NCI-H446 treated with DMSO at 0.1 percent for 48 hours (cell line): ENCODE results near the gene CHCHD6.

Experiments used
- DNase-seq: peaks from one replicate; lab custom pipeline; 2025; lab: John Stamatoyannopoulos, UW

CHCHD6 gene

DNA sequence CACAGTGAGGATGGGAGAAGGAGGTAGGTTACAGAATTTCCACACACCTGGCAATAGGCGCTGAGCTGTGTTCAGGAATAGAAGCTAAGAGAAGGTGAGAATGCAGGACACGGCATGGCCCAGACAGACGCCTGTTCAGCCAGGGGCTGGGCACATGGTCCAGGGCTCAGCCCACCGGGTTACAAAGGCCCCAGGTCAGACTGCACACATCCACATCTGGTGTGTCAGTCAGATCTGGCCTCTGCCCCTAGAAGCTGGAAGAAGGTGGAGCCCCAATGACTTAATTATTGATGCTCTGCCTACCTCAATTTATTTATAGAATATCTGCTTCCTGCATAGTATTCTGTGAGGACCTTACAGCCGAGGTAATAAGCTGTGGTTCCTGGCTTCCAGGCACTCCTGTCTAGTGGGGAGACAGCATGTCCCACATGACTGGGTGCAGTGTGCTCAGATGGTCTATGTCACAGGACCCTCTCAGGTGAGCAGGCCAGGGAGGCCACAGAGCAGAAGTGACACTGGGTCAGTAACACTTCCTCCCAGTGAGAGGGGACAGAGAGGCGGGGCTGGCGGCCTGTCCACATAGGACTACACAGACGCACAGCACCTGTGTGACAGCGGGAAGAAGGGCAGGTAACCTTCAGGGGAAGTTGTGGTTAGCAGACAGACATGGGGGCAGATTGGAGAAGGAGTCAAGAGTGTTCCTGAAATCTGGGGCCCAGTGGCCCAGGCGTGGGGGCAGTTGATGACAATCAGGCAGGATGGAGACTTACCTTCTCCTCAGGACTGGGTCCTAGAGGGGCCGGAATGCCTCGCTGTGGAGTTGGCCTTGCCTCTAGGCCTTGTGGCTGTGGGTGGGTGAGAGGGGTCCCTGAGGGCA lies 240.3 kb downstream of the CHCHD6 start:
- no peak for DNase-seq

DNA sequence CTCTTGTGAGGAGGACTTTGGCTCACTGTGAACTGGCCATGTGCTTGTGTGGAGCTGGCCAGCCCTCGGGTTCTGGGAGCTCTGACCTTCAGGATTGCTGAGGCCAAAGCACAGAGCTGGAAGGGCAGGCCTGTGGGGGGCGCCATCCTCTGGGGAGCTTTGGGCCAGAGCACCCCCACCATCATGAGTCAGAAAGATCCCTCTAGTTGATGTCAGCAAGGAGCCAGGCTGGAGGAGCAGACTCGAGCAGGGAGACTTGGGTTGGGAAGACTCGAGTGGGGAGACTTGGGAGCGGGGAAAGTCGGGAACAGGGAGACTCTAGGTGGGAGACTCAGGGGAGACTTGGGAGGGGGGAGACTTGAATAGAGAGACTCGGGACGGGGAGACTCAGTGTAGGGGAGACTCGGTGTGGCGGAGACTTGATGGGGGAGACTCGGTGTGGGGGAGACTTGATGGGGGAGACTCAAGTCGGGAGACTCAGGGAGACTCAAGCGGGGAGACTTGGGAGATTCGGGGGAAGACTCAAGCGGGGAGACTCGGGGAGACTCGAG lies 241.2 kb downstream of the CHCHD6 start:
- DNase-seq, result no peak

DNA sequence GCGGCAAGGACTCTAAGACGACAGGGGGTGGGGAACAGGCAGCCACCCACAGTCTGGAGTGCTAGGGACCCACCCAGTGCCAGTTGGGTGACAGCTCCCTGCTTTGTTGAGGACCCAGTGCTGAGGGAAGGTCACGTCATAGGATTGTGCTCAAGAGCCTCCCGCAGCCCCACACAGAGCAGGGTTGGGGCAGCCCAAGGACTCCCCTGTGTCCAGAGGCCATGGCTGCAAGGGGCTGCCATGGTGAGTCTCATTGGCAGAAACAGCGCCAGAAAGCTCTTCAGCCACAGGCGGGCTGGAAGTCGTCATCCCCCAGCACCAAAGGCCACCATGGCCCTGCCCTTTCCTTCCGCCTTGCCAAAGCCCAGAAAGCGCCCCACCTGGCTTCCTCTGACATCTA lies 241.9 kb downstream of the CHCHD6 start:
- no peak for DNase-seq

DNA sequence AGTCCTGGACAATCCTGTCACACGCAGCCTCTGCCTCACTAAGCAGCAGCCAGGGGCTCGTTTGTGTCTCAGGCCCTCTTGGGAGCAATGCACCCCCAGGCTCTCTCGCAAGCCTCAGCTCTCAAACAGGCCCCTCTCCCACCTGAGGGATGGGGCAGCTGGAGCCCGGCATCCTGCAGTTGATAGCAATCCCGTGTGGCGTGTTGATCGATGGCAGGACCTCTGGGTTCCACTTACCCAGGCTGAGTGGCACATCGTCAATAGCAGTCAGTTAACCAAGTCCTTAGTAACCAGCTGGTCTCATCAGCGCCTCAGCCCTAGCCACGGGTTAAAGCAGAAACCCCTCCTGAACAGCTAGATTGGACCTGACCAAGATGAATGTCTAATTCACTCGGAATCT lies 242.4 kb downstream of the CHCHD6 start:
- no peak for DNase-seq

DNA sequence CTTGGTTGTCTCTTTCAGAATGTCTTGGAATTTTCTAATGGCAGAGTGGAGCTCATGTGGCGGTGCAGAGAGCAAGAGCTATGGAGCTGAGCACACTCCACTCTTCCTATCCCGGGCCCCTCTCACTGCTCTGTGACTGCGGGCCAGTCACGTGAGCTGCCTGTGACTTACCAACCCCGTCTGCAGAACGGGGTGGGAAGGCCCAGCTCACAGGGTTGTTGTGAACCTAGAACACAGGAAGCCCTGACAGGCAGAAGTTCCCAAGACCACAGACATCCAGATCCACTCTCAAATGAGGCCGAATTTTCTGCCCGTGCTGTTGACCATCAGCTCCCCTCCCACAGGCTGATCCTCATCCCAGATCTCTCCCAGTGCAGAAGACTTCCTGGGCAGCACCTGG lies 243.4 kb downstream of the CHCHD6 start:
- DNase-seq, result no peak

DNA sequence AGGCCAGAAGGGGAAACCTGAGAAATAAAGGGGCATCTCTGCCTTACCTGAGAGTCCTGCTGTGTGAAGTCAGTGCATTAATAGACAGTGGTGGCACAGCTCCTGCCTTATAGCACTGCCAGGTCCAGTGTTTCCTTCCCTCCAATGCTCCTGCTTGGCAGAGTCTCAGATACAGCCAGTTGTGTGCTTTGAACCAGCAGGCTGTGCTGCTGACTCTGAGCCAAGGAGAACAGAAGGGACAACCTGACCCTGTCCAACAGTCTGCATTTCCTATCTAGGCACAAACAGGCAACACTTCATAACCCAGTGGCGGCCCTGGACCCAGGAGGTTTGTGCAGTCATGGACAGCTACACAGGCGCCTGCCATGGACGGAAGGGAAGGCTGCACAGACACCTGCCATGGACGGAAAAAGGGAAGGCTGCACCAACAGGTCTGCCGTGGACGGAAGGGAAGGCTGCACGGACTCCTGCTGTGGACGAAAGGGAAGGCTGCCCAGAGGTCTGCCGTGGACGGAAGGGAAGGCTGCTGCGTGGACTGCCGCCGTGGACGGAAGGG lies 245.0 kb downstream of the CHCHD6 start:
- DNase-seq, result peak; percentile 60

DNA sequence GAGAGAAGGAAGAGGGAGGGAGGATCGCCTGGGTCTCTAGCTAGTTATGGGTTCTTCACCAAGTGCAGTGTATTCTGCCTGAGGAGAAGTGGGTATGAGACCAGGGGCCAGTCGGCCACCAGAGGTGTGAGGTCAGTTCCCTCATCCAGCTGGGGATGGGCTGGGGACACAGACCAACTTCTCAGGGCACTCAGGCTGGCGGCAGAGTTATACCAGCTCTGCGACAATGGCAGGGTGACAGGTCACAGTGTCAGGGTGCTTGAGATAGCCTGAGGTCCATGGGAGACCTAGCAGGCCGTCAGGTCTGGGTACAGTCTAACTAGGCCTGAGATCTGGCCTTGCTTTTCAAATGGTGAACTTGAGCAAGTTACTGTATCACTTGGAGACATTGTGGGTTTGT lies 247.5 kb downstream of the CHCHD6 start:
- DNase-seq, result no peak

DNA sequence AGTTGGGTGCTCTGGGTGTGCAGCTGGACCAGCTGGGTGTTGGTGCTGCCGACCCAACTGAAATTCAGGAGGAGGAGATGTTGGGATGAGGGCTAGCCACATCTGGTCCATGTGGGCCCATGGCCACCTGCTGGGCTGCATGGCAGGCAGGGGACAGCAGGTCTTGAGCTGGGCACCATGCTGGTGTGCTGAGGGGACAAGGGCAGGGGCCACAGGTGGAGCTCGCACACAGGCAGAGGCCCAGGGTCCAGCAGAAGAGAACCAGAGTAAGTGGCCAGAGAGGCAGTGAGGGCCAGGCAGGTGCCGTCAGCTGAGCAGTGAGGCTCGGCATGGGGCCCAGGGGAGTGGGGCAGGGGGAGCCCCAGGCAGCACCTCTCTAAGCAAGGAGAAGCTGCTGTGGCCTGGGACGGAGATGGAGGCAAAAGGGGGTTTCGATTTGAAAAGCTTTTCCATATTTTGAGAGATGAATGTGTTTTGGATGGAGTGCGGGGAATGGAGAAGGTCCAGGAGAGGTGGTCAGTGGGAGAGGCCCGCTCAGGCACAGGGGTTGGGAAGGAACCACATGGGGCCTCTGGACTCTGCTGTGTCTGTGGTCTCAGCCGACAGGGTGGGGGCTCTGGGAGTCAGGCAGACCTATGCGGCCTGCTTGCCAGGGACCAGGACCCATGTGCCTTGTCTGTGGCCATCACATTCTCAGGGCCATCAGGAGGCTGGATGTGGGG lies 248.4 kb downstream of the CHCHD6 start:
- no peak for DNase-seq

DNA sequence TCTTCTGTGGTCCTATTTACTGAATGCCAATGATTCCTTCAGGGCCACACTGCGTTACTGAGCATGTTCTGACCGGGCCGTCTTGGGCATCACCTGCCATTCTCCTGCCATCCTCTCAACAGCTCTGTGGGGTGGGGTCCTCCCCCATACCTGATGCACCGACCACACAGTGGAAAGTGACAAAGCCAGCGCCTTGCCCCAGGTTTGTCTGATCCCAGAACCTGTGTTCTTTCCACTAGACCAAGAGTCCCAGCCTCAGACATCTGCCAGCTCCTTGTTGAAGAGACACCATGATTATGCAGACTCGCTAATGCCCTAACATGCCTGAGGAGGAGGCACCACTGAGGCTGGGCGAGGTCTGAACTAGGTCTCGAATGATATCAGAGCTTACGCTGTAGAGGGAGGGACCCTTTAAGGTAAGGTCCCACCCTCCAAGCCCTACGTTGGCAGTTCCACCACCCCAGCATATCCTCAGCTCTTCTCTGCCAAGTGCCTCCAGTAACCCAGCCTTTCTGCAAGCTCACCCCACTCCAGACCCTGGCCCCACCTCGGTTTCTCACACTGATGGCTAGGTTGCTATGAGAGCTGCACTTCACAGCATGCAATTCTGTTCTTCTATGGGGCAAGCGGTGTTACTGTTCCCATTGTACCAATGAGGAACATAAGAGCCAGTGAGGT lies 249.1 kb downstream of the CHCHD6 start:
- DNase-seq, result no peak

DNA sequence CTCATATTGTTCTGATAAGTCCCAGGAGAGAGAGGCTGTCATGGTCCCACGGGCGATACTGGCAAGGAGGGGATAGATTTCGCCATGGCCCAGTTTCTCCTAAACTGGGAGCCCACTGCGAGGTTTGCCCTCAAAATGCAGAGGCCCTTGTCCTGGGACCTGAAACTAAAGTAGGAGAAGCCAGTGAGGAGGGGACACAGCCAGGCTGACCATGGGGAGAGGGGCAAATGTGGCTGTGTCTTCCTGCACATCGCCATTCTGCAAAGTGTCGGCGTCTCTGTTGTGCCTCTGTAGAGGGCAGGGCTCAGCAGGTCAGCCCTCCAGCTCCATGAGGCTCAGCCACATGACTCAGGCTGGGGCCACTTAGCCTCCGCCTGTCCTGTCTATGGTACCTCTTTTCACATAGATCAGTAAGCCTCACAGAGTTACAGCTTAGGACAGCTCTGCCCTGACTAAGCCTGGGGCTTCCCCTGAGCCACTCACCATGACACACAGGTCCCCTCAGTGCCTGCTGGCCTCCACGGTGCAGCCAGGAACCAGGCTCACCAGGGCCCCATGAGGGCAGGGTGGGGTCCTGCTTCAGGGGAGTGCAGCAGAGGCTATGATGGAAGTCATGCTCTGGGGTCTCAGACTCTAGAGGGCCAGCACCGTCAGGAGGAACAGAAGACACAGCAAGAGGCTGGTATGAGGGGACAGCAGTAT lies 250.3 kb downstream of the CHCHD6 start:
- no peak for DNase-seq

DNA sequence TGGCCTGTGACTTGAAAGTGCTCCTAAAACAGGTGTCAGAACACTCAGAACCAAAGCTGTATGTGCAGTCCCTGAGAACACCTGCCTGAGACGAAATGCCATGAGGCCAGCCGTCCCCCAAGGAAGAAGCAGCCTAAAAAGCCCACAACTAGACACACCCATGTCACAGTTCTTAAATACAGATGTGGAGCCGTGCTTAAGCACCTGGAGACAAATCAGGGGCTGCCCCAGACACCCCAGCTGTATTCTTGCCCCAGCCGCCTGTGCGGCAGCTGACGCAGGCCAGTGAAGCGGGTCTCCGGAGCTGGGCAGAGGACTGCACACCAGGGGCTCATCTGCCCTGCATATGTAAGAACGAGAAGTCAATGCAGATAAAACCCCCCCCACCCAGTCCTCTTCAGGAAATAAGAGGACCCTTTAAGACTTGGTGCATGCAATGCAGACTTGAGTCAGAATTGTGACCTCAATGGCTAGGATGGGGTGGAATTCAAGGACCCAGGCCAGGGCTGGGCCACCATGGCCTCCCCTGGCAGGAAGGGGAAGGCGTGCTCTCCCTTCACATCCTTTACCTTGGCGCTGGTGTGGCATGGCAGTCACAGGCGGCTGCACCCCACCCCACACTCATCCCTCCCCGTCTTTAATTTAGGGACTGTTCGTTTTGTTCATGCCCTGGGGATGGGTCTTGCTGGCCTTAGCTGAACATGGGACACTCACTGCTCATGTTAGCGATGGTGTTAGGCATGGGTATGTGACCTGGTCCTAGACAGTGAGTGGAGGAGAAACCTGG lies 251.2 kb downstream of the CHCHD6 start:
- DNase-seq, result no peak

DNA sequence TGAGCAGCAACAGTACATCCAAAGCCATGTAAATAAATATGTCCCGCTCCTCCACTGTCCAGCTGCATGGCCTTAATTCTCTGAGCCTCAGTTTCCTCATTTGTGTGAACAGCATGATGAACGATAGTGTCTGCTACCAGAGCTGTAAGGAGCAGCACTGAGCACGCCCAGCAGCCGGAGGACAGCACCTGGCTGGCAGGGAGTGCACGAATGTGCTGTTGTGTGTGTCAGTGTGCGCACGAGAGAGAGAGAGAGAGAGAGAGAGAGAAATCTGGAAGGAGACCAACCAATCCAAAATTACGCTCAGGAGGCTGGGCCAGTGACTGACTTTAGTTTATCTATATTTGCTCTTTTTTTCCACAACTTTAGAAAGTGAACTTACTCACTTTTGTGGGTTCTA lies 252.3 kb downstream of the CHCHD6 start:
- no peak for DNase-seq

DNA sequence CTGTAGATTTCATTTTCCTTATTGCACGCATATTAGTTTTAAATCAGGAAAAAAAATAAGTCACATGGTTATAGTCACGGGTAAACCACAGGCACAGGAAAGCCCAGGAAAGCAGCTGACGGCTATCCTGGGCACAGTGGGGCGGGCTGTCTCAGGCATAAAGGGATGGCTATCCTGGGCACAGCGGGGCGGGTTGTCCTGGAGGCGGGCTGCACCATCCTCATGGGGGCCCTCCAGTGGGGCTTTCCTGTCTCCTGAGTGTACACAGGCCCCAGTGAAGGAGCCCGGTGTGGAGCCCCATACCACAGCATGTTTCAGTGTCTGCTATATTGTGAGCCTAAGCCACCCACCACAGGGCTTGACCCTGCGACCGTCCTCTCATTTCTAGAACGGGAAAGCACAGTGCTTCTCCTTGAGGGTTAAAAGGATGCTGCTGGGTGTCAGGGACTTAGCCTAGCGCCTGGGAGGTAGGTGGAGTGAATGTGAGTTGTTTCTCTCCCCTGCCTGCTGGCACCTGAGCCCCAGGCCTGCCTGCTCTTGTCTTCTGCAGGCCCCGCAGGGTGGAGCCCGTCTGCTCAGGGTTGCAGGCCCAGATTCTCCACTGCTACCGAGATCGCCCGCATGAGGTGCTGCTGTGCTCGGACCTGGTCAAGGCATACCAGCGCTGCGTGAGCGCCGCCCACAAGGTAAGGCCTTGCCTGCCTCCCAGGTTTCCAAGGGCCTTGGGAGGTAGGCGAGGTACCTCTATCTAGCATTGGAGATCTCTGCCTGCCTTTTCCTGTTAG lies 253.0 kb downstream of the CHCHD6 start:
- DNase-seq, result no peak

DNA sequence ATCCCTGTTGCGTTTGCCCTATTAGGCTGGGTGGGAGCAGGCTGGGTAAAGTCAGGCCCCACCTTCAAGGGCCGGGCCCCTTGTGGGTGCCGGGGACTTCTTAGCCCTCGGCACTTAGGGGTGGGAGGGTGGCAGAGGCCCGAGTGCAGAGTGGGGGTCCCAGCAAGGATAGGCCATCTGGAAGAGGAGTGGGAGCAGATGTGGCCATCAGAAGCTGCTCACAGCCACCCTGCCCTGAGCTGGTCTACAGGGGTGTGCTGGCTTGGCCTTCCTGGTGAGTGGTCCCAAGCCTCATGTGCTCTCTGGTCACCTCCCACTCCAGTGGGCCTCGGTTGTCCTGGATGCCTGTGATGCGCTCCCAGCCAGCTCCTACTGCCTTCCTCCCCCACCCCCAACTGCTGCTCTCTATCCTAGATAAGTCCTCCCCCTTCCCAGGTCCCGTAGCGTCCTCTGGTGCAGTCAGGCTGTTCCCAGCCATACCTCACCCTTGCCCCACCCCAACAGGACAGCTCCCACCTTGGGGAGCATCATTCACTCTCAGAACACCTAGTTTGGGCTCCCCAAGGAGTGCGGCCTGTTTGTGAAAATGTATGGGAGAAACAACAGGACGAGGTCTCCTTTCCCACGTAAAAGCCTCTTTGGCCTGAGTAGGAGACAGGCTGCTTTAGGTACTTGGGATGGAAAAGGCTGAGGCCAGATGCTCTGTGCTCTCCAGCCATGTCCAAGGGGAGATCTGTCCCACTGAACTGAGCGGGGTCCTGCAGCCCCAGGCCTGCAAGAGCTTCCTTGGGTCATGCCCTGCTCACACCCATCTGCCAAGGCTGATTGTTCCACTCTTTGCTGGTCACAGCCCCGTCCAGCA lies 254.0 kb downstream of the CHCHD6 start:
- DNase-seq, result no peak

DNA sequence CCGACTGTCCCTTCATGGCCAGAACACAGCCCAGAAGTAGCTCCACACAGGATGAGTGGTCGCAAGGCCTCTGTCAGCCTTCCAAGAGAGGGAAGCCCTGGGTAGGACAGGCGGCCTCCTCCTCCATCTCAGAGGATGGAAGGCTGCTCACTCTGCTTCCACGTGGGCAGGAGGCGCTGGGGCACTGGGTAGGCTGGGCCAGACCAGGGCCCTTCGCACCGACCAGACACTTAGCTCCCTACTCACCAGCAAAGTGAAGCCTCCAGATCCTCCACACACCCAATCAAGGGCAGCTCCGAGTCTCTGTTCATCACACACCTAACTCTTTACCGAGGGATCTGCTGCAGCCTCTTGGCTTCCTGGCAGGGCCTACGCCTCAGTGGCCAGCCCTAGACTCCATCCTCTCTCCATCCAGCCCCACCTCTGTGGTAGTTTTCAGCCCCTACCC lies 254.6 kb downstream of the CHCHD6 start:
- DNase-seq, result no peak

DNA sequence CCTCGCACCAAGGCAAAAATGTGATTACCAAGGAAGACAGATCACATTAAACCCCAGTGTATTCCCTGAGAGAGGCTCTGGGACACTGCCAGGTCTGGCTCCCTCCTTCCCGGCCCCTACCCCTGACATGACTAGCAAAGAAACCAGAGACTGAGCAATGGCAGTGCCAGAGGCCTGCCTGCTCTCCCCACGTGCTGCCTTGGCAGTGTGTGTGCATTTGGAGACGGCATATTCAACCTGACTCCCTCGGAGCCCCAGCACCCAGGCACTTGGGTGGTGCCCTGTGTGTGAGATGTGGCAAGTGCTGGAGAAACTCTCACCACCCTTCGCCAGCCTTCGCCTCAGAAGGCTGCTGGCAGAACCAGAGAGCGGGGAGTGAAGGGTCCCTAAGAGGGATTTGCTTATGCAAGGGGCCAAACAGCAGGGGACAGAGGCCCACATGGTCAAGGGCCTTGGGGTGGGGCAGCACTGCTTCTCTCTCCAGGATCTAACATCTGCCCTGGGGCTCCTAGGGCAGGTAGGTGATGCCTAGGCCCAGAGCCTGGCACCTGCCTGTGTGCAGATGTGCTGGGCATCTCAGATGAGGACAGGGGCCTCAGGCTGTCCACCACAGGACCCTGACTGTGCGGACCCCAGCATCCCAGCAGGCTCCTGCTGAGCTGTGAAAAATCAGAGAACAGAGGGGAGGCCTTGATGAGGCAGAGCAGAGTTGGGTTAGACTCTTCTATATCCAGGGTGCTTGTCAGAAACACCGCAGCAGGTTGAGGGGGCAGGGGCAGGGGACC lies 255.3 kb downstream of the CHCHD6 start:
- DNase-seq, result no peak

DNA sequence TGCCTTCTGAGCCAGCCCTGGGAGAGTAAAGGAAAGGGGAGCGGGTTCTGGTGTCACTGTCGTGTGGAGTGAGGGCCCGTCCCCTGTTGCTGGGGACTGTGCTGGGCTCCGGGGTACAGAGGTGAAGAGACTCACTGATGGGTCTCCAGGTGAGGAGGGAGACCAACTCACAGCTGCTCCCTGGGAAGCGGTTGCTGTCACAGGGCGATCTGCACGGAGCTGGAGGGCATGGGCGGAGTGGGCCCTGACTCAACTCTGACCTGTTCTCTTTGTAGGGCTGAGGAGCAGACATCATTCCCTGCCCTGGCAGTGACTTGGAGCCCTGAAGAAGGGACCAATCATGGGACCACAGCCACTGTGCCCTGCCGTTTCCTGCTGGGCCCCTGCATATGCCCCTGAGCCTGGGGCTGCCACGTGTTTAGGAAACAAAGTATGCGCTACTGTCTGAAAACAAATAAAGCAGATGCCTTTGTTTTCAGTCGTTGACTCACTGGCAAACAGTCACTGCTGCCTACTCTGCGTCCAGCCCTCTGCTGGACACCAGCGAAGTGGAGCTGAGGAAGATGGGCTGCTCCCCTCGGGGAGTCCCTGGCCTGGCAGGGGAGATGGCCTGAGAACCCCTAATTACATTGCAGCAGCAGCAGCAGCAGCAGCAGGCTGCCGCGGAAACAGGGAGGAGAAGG lies 256.0 kb downstream of the CHCHD6 start:
- no peak for DNase-seq

DNA sequence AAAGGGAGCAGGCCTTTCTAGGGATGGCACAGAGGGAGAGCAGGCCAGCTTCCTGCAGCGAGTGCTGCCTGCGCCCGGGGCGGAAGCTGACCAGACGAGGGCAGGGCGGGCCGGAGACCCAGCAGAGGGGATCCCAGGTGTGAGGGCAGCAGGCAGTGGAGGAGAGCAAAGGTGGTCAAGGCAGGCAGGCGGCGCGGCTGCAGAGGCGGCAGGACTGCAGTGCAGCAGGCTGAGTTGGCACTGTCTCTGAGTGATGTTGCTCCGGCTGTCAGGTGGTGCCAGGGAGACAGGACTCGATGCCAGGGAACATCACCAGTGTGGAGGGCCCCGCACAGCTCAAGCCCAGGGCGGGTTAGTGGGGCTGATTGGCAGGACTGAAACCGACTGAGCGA lies 256.6 kb downstream of the CHCHD6 start:
- DNase-seq, result peak; percentile 41
